ENCODE measurements around the gene SGK1.
"Not testable (repeated sequence)": the region's sequence is repeated elsewhere in the genome, so short reads cannot be mapped to it uniquely, and the experiment has no call there.

SGK1 gene

DNA sequence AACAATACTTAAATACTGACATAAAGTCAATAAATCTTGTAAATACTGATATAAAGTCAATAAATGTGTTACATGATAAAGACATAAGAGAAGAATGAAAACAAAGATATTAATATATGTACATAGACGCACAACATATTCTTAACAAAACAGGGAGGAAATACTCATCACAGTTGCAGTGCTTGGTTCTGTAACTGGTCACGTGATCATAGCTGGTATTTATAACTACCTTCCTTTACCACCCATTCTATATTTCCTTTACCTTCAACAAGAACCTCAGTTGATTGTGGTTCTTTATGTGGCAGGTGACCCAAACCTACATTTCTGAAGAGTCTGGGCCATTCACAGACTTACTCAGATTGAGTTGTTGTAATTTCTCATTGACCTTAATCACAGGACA is 131.6 kb downstream of the SGK1 start:
- no peak for DNase-seq (ENCODE audit: low read depth)

DNA sequence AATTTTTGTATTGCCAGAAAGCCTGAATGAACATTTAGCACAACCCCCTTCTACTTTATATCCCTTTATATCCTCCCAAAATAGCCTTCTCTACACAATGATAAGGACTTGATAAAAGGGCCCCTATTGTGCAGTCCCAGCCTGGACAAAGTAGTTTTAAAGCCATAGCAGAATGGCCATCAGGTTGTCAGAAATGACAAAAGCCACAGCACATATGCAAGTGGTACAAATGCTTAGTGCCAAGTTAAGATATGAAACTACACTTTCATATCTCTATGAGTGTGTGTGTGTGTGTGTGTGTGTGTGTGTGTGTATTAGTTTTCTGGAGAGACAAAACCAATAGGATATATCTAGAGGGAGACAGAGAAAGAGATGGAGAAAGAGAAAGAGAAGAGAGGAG is 132.6 kb downstream of the SGK1 start:
- no peak for DNase-seq (ENCODE audit: low read depth)

DNA sequence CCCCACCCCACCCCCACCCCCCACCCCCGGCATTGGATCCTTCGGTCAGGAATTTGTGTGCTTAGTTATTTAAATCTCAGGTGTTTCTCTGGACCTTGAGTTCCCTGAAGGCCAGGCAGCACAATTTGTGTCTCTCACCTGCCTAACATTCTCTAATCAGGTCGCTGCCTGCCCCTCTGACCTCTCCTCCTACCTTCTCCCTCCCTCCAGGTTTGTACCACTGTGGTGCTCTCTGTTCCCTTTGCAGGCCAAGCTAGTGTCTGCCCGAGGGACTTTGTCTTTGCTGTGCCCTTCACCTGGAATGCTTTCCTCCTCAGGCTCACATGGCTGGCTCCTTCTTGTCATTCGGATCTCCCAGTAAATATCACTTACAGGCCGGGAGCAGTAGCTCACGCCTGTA is 134.1 kb downstream of the SGK1 start:
- no peak for DNase-seq (ENCODE audit: low read depth)

DNA sequence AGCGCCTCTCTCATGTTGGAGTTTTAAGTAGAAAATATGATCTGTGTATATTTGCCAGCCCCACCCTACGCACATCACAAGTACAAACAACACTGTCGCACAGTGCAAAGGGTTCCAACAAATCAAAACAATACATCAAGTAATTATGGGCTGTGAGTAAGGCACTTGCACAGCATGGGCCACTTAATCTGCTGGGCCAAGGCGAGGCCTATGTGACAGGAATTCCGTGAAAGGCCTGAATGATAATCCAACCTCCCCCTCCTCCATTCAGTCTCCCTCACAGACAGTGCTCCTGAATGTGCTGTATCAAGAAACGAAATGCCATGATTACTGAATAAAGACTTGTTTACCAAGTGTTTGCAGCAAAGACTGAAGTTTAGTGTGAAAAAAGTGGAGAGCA is 135.4 kb downstream of the SGK1 start:
- no peak for DNase-seq (ENCODE audit: low read depth)

DNA sequence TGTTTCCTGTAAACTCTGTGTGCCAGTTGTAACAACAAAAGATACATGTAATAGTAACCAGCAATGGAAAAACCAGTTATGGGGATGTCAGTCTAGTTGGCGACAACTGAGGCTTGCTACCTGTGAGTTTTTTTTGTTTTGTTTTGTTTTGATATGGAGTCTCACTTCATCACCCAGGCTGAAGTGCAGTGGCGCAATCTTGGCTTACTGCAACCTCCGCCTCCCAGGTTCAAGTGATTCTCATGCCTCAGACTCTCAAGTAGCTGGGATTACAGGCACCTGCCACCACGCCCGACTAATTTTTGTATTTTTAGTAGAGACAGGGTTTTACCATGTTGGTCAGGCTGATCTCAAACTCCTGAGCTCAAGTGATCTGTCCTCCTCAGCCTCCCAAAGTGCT is 136.2 kb downstream of the SGK1 start:
- DNase-seq (ENCODE audit: low read depth), result not testable (repeated sequence)

DNA sequence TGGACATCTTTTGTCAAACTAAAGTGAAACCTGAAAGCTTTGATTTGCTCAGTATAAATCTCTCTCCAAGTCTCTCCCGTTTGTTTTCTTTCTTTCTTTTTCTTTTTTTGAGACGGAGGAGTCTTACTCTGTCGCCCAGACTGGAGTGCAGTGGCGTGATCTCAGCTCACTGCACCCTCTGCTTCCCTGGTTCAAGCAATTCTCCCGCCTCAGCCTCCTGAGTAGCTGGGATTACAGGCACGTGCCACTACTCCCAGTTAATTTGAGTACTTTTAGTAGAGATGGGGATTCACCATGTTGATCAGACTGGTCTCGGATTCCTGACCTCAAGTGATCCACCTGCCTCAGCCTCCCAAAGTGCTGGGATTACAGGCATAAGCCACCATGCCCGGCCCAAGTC is 136.7 kb downstream of the SGK1 start:
- DNase-seq (ENCODE audit: low read depth), result not testable (repeated sequence)

DNA sequence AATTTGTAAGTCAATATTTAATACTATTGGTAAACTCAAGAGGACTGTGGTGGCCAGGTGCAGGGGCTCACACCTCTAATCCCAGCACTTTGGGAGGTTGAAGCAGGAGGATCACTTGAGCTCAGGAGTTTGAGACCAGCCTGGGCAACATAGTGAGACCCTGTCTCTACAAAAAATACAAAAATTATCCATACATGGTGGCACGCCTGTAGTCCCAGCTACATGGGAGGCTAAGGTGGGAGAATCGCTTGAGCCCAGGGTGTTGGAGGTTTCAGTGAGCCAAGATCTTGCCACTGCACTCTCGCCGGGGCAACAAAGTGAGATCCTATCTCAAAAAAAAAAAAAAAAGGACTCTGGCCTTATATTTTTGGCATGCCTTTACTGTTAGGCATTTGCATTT is 137.4 kb downstream of the SGK1 start:
- DNase-seq (ENCODE audit: low read depth), result not testable (repeated sequence)

DNA sequence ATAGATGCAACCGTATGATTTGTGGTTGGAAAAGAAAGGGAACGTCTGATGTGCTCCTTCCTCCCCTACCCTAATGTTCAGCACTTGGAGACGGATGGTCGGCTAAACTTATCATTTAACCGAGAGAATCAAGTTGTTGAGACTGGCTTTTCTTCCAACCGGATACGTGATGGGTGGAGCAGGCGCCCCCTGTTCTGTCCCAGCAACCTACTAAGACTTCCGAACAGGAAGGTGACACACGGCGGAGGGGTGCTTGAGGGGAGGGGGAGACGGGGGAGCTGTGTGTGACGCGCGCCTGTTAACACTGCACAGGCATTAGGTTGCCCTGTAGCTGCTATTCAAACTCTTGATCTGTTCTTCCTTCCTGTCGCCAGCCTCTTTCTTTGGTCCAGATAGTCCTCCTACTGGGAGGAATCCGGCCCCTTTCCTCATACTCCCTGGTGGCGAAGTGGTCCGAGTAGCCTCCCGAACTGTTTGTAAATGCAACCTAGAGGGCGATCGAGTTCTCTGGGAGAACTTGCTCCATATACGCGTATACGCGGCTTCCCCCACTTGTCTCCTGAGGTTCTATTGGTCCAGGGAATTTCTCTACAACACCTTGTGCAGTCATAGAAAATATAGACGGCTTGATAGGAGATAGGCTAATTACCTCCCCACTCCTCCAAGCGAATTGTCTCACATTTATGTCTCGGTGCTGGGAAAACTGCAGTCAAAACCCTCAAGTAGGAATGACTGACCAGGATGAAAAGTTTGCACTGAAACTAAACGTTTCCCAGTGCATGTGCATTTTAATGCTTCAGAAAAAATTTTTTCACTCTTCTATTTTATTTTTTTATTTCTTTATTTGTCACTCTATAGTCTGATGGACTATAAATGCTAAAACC is 139.5 kb downstream of the SGK1 start:
- peak; percentile 56 for DNase-seq (ENCODE audit: low read depth)

DNA sequence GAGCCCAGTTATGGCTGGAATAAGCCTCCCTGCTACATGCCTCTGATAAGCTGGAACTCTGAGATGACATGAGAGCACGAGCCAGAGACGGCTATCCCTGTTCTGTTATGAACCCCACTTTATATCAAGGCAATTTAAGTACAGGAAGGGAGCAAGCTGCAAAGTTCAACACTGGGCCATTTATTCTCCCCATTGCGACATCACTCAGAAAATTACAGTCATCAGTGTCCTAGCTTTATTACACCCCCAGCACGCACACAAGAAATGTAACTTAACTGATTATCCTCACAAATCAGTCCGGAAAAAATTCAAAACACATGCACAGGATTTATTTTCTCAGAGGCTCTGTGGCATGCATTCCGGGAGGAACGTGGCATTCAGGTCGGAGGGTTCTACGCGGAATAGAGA is 140.2 kb downstream of the SGK1 start:
- DNase-seq (ENCODE audit: low read depth), result no peak

DNA sequence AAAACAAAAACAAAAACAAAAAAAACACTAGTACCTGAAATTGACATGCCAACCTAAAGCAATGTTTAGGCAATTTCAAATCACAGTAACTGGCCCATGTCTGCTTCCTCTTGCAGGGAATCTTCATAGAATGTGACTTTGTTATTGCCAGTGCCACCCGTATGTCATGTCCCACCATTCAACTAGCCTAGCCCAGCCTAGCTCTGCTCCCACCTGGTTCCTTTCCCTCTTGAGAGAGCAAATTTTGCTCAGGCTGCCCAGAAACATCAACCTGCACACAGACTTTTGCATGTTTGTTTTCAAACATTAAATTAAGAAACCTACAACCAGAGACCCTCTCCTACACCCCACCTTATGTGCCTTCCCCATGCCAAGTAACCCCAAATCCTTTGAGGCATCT is 140.7 kb downstream of the SGK1 start:
- DNase-seq (ENCODE audit: low read depth), result no peak

DNA sequence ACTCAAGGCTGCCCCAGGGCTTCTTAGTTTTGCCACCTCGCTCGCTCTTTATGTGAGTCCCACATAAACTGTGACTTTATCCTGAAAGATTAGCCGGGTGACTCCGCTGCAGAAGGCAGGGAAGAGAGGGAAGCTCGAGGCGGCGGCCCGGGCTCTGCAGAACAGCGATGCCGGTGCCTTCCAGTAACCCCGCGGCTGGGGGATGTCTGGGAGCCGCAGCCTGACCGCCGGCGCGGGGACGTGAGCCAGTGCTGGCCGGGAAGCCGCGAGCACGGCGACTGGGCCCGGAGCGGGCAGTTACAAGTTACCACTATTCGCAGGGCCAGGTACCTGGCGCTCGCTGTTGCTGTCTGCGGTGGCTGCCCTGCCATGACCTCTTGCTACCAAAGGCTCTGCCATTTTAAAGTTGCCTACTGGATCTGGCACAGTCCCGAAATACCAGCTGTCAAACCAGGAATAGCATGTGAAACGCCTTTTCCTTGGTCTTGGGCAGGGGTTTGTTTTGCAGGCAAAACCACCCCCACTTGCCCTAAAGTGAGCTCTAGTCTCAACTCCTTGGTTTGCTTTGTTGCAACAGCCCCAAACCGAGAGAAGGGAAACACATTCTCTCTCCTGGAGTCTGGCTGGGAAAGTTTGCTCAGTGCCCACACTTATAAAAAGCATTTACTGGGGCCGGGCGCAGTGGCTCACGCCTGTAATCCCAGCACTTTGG is 141.5 kb downstream of the SGK1 start:
- DNase-seq (ENCODE audit: low read depth), result no peak

DNA sequence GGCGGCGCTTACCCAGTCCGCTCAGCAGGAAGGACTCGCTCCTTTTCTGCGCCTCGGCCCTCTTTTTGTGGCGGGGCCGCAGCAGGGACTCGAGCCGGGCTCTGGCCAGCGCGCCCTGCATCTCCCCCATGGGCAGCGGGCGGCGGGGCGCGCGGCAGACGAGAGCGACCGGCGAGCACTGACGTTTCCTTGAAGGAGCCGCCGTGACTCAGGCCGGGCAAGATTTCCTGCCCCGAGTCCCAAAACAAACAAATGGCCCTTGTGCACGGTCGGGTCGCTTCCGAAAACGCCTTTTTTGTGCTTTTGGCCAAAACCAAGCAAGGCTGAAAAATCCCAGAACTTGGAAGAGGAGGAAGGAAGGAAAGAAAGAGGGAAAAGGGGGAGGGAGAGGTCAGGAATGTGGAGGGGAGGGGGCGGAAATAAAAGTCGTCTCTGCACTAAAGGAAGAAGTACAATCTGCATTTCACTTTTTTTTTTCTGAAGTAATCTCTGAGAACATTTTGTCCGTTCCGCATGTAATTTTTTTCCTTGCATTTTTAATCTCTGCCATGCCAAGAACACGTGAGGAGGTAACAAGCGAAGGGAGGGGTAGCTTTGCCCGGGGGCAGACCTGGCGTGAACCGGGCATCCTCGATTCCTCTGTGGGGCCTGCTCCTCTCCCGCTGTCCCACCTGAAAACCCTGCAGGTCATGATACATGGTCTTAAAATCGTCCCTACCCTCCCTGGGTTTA is 142.2 kb downstream of the SGK1 start:
- DNase-seq (ENCODE audit: low read depth), result no peak

DNA sequence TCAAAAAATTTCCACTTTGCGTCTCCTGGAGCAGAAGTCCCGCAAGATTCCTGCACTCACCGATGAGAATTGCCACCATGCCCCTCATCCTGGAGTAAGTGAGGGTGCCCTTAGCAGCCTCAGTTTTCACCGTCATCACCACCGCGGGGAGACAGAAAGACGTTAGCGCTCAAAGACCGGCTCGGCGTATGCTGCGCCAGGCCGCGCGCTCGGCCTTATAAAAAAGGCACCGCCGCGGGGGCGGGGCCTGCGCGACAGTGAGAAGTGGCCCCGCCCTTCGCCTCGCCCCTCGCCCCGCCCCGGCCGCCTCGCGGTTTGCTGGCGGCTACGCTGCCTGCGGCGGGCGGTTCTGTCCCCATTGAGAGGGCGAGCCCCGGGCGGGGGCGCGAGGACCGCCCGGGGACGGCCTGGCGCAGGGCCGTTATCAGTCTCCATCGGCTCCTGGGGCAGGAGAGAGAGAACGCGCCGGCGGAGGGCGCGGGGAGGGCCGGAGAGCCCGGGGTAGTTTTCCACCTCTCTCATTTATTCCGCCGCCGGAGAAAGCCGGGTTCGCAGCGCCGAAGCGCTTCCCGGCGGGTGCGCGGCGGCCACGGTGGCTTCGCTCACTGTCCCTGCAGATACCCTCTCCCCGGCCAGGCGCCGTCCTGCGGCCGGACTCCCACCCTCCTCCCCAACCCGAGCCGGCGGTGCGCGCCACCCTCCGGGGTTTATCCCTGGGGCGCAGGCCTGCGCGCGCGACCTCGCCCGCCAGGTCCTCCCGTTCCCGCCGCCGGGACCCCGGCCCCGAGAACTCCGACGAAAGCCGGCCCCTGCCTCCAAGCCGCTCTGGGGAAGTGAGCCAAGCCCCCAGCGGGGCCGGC is 143.0 kb downstream of the SGK1 start:
- peak; percentile 94 for DNase-seq (ENCODE audit: low read depth)

DNA sequence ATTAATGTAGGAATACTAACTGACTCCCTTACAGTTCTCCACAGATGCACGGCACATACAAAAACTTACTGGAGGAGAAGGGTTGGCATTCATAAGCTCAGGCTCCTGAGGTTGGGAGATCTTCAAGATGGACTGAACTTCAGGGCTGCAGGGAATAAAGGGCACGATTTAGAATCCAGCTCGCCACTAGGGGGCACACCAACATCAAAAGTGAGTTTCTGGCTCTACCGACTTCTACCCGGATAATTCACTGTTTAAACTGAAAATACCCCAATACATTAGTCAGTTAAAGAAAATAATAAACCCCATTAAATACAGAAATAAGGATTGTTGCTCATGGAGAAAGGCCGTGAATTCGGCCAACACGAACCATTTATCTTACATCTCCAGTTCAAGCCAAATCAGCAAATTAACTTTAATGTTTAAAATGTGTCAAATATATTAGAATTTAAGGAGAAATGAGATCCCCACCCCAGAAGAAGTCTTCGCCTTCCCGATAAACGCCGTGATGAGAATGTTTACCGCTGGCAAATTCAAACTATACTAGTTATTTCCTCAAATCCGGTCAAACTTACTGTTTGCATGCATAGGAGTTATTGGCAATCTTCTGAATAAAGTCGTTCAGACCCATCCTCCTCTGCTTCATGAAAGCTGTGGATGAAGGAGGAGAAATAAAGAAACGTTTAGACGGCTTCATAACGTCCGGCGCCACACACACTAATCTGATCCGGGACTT is 143.8 kb downstream of the SGK1 start:
- peak; percentile 90 for DNase-seq (ENCODE audit: low read depth)

DNA sequence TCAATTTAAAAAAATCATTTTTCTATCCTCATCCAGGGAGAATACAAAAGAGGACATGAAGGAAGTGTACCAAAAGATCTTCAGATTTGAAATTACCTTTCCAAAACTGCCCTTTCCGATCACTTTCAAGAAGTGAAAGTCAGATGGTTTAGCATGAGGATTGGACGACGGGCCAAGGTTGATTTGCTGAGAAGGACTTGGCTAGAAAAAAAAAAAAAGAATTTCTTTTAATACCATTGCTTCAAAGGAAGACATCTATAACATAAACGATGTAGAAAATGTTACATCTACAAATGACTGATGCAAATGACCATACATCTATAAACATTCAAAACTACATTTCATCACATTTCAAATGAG is 144.6 kb downstream of the SGK1 start:
- no peak for DNase-seq (ENCODE audit: low read depth)

DNA sequence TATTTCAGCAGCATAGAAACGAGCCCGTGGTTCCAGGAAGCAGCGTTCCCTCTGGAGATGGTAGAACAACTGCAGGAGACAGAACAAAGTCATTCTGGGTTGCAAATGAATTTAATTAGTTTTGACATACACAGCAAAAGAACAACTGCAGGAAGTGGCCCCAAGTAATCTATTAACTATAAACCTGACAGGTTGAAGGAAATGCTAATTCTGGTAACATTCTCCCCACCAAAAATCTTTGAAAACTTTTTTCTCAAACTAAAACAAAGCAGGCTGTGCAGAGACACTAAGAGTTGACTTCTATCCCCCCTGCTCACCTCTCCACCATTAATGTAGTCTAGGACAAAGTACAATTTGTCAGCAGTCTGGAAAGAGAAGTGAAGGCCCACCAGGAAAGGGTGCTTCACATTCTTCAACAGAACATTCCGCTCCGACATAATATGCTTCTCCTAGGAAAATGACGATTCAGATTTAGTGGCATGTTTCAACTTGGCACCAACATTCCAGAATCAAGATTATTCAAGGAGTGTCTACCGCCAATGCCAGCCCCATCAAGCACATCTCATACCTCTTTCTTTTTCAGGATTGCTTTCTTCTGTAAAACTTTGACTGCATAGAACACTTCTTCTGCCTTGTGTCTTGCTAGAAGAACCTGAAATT is 145.1 kb downstream of the SGK1 start:
- no peak for DNase-seq (ENCODE audit: low read depth)

DNA sequence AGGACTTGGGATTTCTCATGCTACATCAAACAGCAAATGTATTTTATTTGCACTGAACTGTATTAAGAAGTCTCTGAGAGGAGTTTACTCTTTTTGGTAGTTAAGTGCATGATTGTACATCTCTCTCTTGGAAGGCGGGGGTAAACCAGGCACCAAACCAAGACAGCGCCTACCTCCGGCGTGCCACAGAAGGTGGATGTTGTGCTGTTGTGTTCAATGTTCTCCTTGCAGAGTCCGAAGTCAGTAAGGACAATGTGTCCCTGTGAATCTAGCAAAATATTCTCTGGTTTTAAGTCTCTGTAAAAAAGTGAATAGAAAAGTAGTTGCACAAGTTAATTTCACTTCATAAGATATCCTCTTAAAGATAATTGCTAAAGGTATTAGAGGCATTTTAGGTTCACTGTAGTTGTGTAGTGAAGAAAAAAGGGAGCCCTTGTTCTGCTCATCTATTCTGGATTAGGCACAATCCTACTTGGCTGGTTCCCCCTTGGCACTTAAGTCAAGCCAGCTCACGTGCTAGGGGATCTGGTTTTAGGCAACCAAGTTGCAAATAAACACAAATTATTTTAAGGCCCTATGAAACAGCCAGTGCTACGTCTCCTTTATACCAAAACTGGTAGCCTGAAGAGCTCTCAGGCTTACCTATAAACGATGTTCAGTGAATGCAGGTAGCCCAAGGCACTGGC is 145.7 kb downstream of the SGK1 start:
- no peak for DNase-seq (ENCODE audit: low read depth)

DNA sequence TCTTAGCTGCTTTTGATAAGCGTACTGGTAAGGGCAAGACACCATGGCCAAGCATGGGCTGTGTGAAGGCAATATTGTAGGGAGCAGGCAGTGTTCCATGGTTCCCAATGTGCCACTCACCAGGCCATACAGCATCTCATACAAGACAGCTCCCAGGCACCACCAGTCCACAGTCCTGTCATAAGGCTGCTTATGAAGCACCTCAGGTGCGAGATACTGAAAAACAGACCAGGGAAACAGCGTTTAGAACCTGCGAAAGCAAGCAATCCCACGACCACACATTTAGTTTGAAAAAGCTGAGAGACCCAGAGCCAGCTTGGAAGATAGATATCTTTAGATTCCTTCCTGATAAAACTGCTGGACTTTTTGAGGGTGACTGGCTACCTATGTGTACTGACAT is 146.4 kb downstream of the SGK1 start:
- DNase-seq (ENCODE audit: low read depth), result no peak

DNA sequence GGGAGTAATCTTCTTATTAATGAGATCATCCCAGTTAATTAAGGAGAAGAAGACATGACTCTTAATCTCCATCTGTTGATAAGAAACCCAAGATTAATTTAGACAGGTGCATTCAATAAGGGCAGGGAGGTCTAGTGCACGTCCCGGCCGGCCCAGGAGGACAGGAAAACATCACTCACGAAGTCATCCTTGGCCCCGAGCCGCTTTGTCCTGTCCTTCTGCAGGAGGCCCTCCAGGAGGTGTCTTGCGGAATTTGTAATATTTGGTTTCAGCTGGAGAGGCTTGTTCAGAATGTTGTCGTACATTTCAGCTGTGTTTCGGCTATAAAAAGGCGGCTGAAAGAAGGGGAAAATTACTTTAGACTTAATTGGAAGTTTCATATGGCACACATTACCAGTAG is 147.1 kb downstream of the SGK1 start:
- DNase-seq (ENCODE audit: low read depth), result no peak

DNA sequence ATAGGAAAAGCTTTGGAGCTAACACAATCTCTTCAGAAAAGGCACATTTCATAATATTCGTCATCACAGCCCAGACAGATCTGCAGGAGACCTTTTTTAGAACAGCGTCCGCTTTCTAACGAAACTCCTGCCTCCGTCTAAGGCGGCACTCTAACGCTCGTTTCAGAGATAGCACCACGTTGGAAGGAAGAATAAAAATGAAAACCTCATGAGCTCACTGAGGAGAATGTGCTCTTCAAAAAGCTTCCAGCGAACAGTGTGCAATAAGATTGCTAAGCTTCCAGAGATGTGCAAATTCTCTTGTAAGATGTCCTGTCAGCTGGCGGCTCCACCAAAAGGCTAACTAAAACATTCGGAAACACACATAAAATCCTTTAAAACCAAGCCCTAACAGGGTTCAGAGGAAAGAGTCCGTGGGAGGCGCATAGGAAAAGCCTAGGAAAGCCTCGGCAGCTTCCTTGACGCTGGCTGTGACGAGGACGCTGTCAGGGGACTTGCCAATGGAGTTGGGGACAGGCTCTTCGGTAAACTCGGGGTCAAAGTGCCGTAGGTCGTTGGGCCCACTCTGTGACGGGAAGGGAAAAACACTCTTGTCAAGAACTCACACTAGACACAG is 147.9 kb downstream of the SGK1 start:
- no peak for DNase-seq (ENCODE audit: low read depth)
